Measurements from ENCODE around the gene SOX6. TPM values are rescaled to one million over a fixed set of nuclear protein-coding genes. Genes with fewer than 3 reads are reported as not detected.

SOX6 gene
- total RNA-seq, 1 donor from 2014 or later: 13.2 TPM

- H3K9me3 ChIP-seq (ENCODE audit: insufficient read depth, low read depth, low read length): no peaks in the 10 kb centered on the region
- no peaks in the 10 kb centered on the region for H4K20me1 ChIP-seq (ENCODE audit: insufficient read depth, low read length)
- no peak for FAIRE-seq
- peaks cover 13% of the 10 kb centered on the region for H3K27me3 Mint-ChIP-seq (ENCODE audit: low read depth, unreplicated experiment)
- no peak overlapping the region for H3K4me3 Mint-ChIP-seq (ENCODE audit: unreplicated experiment)
- TF ChIP-seq CTCF (IDR thresholded peaks at IDR 0.05; ENCODE audit: insufficient read depth, low read depth, low read length): no peak
- no peak for TF ChIP-seq EZH2 (IDR thresholded peaks at IDR 0.05; ENCODE audit: insufficient read depth, low read length)
- H3K4me1 Mint-ChIP-seq (ENCODE audit: low read depth, unreplicated experiment): peaks cover under 1% of the 10 kb centered on the region
- H2AFZ ChIP-seq (ENCODE audit: low read depth, low read length): no peak overlapping the region
- no peaks in the 10 kb centered on the region for H3K9me3 Mint-ChIP-seq (ENCODE audit: unreplicated experiment)
- no peak for DNase-seq (ENCODE audit: low read depth)
- no peak overlapping the region for H3K27ac Mint-ChIP-seq (ENCODE audit: unreplicated experiment)
- no peaks in the 10 kb centered on the region for H3K27me3 ChIP-seq (ENCODE audit: insufficient read depth, low read length)
- H3K27ac ChIP-seq (ENCODE audit: low read depth, low read length): no peak overlapping the region
- H3K36me3 Mint-ChIP-seq (ENCODE audit: low read depth, unreplicated experiment): peaks cover 4% of the 10 kb centered on the region
- H3K36me3 ChIP-seq (ENCODE audit: insufficient read depth, low read length): no peaks in the 10 kb centered on the region
- no peaks in the 10 kb centered on the region for H3K4me1 ChIP-seq (ENCODE audit: insufficient read depth, low read length)
- no peak overlapping the region for H3K9ac ChIP-seq (ENCODE audit: low read length)
- H3K4me2 ChIP-seq (ENCODE audit: low read length): no peak overlapping the region
- H3K79me2 ChIP-seq (ENCODE audit: insufficient read depth, low read length): no peaks in the 10 kb centered on the region
- H3K4me3 ChIP-seq (ENCODE audit: insufficient read depth, low read depth, low read length): no peak overlapping the region
Observed at GRCh38 chr11:15938983-15939382, 417.4 kb downstream of the SOX6 start.

- peaks cover 13% of the 10 kb centered on the region for H3K27me3 Mint-ChIP-seq (ENCODE audit: low read depth, unreplicated experiment)
- Histone ChIP-seq H3K9ac (ENCODE audit: low read length) (no peak overlapping the region), H3K27me3 (ENCODE audit: insufficient read depth, low read length) (no peaks in the 10 kb centered on the region), H3K4me3 (ENCODE audit: insufficient read depth, low read depth, low read length) (no peak overlapping the region), H4K20me1 (ENCODE audit: insufficient read depth, low read length) (no peaks in the 10 kb centered on the region), H3K36me3 (ENCODE audit: insufficient read depth, low read length) (no peaks in the 10 kb centered on the region), H3K27ac (ENCODE audit: low read depth, low read length) (no peak overlapping the region), H3K79me2 (ENCODE audit: insufficient read depth, low read length) (no peaks in the 10 kb centered on the region), H3K9me3 (ENCODE audit: insufficient read depth, low read depth, low read length) (no peaks in the 10 kb centered on the region), H3K4me2 (ENCODE audit: low read length) (no peak overlapping the region), H3K4me1 (ENCODE audit: insufficient read depth, low read length) (no peaks in the 10 kb centered on the region), H2AFZ (ENCODE audit: low read depth, low read length) (no peak overlapping the region)
- FAIRE-seq: no peak
- peaks cover 4% of the 10 kb centered on the region for H3K36me3 Mint-ChIP-seq (ENCODE audit: low read depth, unreplicated experiment)
- DNase-seq (ENCODE audit: low read depth): no peak
- no peaks in the 10 kb centered on the region for H3K9me3 Mint-ChIP-seq (ENCODE audit: unreplicated experiment)
- no peak for TF ChIP-seq CTCF (IDR thresholded peaks at IDR 0.05; ENCODE audit: insufficient read depth, low read depth, low read length)
- no peak for TF ChIP-seq EZH2 (IDR thresholded peaks at IDR 0.05; ENCODE audit: insufficient read depth, low read length)
- H3K4me3 Mint-ChIP-seq (ENCODE audit: unreplicated experiment): no peak overlapping the region
- peaks cover 4% of the 10 kb centered on the region for H3K4me1 Mint-ChIP-seq (ENCODE audit: low read depth, unreplicated experiment)
- no peak overlapping the region for H3K27ac Mint-ChIP-seq (ENCODE audit: unreplicated experiment)
Observed at GRCh38 chr11:15938121-15938611, 418.2 kb downstream of the SOX6 start.

GRCh38 chr11:15937601-15938120 is 418.7 kb downstream of the SOX6 start:
- Mint-ChIP-seq H3K27me3 (ENCODE audit: low read depth, unreplicated experiment) (peaks cover 13% of the 10 kb centered on the region), H3K36me3 (ENCODE audit: low read depth, unreplicated experiment) (peaks cover 4% of the 10 kb centered on the region), H3K9me3 (ENCODE audit: unreplicated experiment) (no peaks in the 10 kb centered on the region), H3K27ac (ENCODE audit: unreplicated experiment) (no peak overlapping the region), H3K4me3 (ENCODE audit: unreplicated experiment) (no peak overlapping the region), H3K4me1 (ENCODE audit: low read depth, unreplicated experiment) (peaks cover 4% of the 10 kb centered on the region)
- DNase-seq (ENCODE audit: low read depth) (no peak), FAIRE-seq (no peak)
- Histone ChIP-seq H3K27me3 (ENCODE audit: insufficient read depth, low read length) (no peaks in the 10 kb centered on the region), H3K36me3 (ENCODE audit: insufficient read depth, low read length) (no peaks in the 10 kb centered on the region), H3K4me3 (ENCODE audit: insufficient read depth, low read depth, low read length) (no peak overlapping the region), H2AFZ (ENCODE audit: low read depth, low read length) (no peak overlapping the region), H3K9me3 (ENCODE audit: insufficient read depth, low read depth, low read length) (no peaks in the 10 kb centered on the region), H3K4me2 (ENCODE audit: low read length) (no peak overlapping the region), H3K9ac (ENCODE audit: low read length) (no peak overlapping the region), H3K27ac (ENCODE audit: low read depth, low read length) (no peak overlapping the region), H3K79me2 (ENCODE audit: insufficient read depth, low read length) (no peaks in the 10 kb centered on the region), H3K4me1 (ENCODE audit: insufficient read depth, low read length) (no peaks in the 10 kb centered on the region), H4K20me1 (ENCODE audit: insufficient read depth, low read length) (no peaks in the 10 kb centered on the region)
- TF ChIP-seq CTCF (IDR thresholded peaks at IDR 0.05; ENCODE audit: insufficient read depth, low read depth, low read length) (no peak), EZH2 (IDR thresholded peaks at IDR 0.05; ENCODE audit: insufficient read depth, low read length) (no peak)

All from astrocyte (in vitro differentiated cells and primary cell).